IMR-90 (cell line): Measurements from ENCODE around the gene PPL. TPM values are rescaled to one million over a fixed set of nuclear protein-coding genes. Genes with fewer than 3 reads are reported as not detected.

Experiments
- ATAC-seq: fragments of 200-7000 bp; cut with Tn5 transposase; 2 replicates; pipeline ENCODE4 v1.9.1; 2020; ENCODE audit warnings: low read depth, mild to moderate bottlenecking, moderate library complexity
- BruUV-seq: library from RNA; stranded (reverse); fragments of 400-500 nt; replicated peaks from 2 replicates; lab custom pipeline; 2021; lab: Mats Ljungman, UMichigan
- CTCF ChIA-PET: fragments of 300-600 bp; formaldehyde crosslinking; extraction: SDS; loops from one replicate; lab custom pipeline; 2021; ENCODE audit warnings: antibody characterized with exemption; lab: Yijun Ruan, JAX
- POLR2A ChIA-PET: fragments of 300-600 bp; sonication (Branson Sonifier 250); formaldehyde crosslinking; loops from one replicate; lab custom pipeline; 2022; ENCODE audit warnings: antibody characterized with exemption; ENCODE audit not compliant: unreplicated experiment; lab: Charles Lee
- DNase-seq: peaks from one replicate; pipeline ENCODE4 v3.0.0; 2013
- H2AFZ ChIP-seq: replicated peaks from 2 replicates; pipeline ENCODE3; 2013; ENCODE audit warnings: low read length, mild to moderate bottlenecking; ENCODE audit not compliant: poor library complexity
- H2AK5ac ChIP-seq: 2 replicates; pipeline ENCODE4 v1.6.1; 2013; ENCODE audit warnings: low read depth, low read length, inconsistent platforms
- H2AK9ac ChIP-seq: replicated peaks from 2 replicates; pipeline ENCODE3; 2013; ENCODE audit warnings: mild to moderate bottlenecking, low read depth, low read length, moderate library complexity; ENCODE audit not compliant: poor library complexity
- H2BK120ac ChIP-seq: 2 replicates; pipeline ENCODE4 v1.6.1; 2013; ENCODE audit warnings: low read depth, low read length, inconsistent platforms
- H2BK15ac ChIP-seq: 3 replicates; pipeline ENCODE4 v1.6.1; 2013; ENCODE audit warnings: low read depth, low read length, inconsistent platforms
- H2BK20ac ChIP-seq: 2 replicates; pipeline ENCODE4 v1.6.1; 2013; ENCODE audit warnings: low read depth, mild to moderate bottlenecking, inconsistent platforms, low read length, moderate library complexity
- H2BK5ac ChIP-seq: 2 replicates; pipeline ENCODE4 v1.6.1; 2013; ENCODE audit warnings: mild to moderate bottlenecking, low read depth, low read length, inconsistent platforms; ENCODE audit not compliant: poor library complexity, severe bottlenecking
- H3K14ac ChIP-seq: replicated peaks from 2 replicates; pipeline ENCODE4 v1.6.1; 2013; ENCODE audit warnings: low read depth, low read length, inconsistent platforms
- H3K18ac ChIP-seq: 2 replicates; pipeline ENCODE4 v1.6.1; 2013; ENCODE audit warnings: low read depth, low read length, control low read depth
- H3K23ac ChIP-seq: 2 replicates; pipeline ENCODE4 v1.6.1; 2013; ENCODE audit warnings: low read depth, low read length, inconsistent platforms
- H3K27ac ChIP-seq: 2 replicates; pipeline ENCODE4 v1.5.1; 2013; ENCODE audit warnings: mild to moderate bottlenecking, control low read depth, low read length; ENCODE audit not compliant: insufficient read depth
- H3K27me3 ChIP-seq: 2 replicates; pipeline ENCODE4 v1.6.1; 2013; ENCODE audit warnings: low read length; ENCODE audit not compliant: control insufficient read depth, insufficient read depth
- H3K36me3 ChIP-seq: 2 replicates; pipeline ENCODE4 v1.6.1; 2013; ENCODE audit warnings: low read length, mixed read lengths; ENCODE audit not compliant: control insufficient read depth, insufficient read depth
- H3K4ac ChIP-seq: 2 replicates; pipeline ENCODE4 v1.6.1; 2013; ENCODE audit warnings: low read depth, low read length, inconsistent platforms
- H3K4me1 ChIP-seq: 2 replicates; pipeline ENCODE4 v1.6.1; 2013; ENCODE audit warnings: low read length, mixed read lengths; ENCODE audit not compliant: control insufficient read depth, insufficient read depth
- H3K4me2 ChIP-seq: 2 replicates; pipeline ENCODE4 v1.6.1; 2013; ENCODE audit warnings: low read depth, mild to moderate bottlenecking, control low read depth, low read length, moderate library complexity
- H3K4me3 ChIP-seq: 2 replicates; pipeline ENCODE4 v1.5.1; 2013; ENCODE audit warnings: low read depth, mild to moderate bottlenecking, control low read depth, low read length, moderate library complexity; ENCODE audit not compliant: insufficient read depth
- H3K56ac ChIP-seq: 2 replicates; pipeline ENCODE4 v1.6.1; 2013; ENCODE audit warnings: low read length, inconsistent platforms; ENCODE audit not compliant: insufficient read depth; ENCODE audit errors: extremely low read depth
- H3K79me1 ChIP-seq, 2 experiments: 2 replicates each; pipeline ENCODE4 v1.6.1; 2013; ENCODE audit warnings: low read length in 2 of 2, inconsistent platforms in 1 of 2, low read depth in 1 of 2
- H3K9ac ChIP-seq: 2 replicates; pipeline ENCODE4 v1.6.1; 2013; ENCODE audit warnings: low read depth, low read length, control low read depth
- H3K9me1 ChIP-seq: 2 replicates; pipeline ENCODE4 v1.6.1; 2013; ENCODE audit warnings: low read length, inconsistent platforms; ENCODE audit not compliant: insufficient read depth
- H3K9me3 ChIP-seq: 2 replicates; pipeline ENCODE4 v1.6.1; 2013; ENCODE audit warnings: low read length; ENCODE audit not compliant: control insufficient read depth, insufficient read depth
- H4K20me1 ChIP-seq: 2 replicates; pipeline ENCODE4 v1.6.1; 2013; ENCODE audit warnings: low read length, inconsistent platforms; ENCODE audit not compliant: insufficient read depth
- H4K5ac ChIP-seq: 2 replicates; pipeline ENCODE4 v1.6.1; 2013; ENCODE audit warnings: mild to moderate bottlenecking, low read depth, low read length, control low read depth
- H4K8ac ChIP-seq, 2 experiments: 2 replicates each; pipeline ENCODE4 v1.6.1; 2013; ENCODE audit warnings: low read depth in 2 of 2, low read length in 2 of 2, control low read depth in 1 of 2, inconsistent platforms in 1 of 2
- H4K91ac ChIP-seq: 2 replicates; pipeline ENCODE4 v1.6.1; 2013; ENCODE audit warnings: low read depth, low read length, inconsistent platforms; ENCODE audit not compliant: insufficient read depth
- BHLHE40 ChIP-seq: fragments of 150-350 bp; IDR thresholded peaks from 2 replicates; pipeline ENCODE4 v1.6.1; 2016; ENCODE audit warnings: mild to moderate bottlenecking, low read depth, low read length
- CEBPB ChIP-seq: IDR thresholded peaks from 2 replicates; pipeline ENCODE4 v1.6.1; 2012; ENCODE audit warnings: low read depth, low read length, improper control_type of control experiment
- ELK1 ChIP-seq: fragments of 150-350 bp; IDR thresholded peaks from 2 replicates; pipeline ENCODE4 v1.6.1; 2016; ENCODE audit warnings: low read depth, mild to moderate bottlenecking, low read length, moderate library complexity, borderline replicate concordance
- MAFK ChIP-seq: IDR thresholded peaks from 2 replicates; pipeline ENCODE4 v1.6.1; 2012; ENCODE audit warnings: low read depth, low read length, improper control_type of control experiment
- MAZ ChIP-seq: IDR thresholded peaks from 2 replicates; pipeline ENCODE4 v1.6.1; 2012; ENCODE audit warnings: low read depth, mild to moderate bottlenecking, low read length, improper control_type of control experiment, moderate library complexity, borderline replicate concordance
- NFE2L2 ChIP-seq: fragments of 150-350 bp; IDR thresholded peaks from 2 replicates; pipeline ENCODE4 v1.6.1; 2016; ENCODE audit warnings: low read depth, mild to moderate bottlenecking, low read length
- WGBS, 2 experiments: methylation state at CpG; one replicate each; pipeline versions ENCODE4 v1.1.5 to v1.1.7; 2013; ENCODE audit warnings: missing lambda C conversion rate in 2 of 2; ENCODE audit not compliant: insufficient read length in 1 of 2; ENCODE audit errors: extremely low coverage in 2 of 2; 5-methylcytosine and 5-hydroxymethylcytosine counted together
- dilution Hi-C: fragments of 300-500 bp; cut with HindIII; formaldehyde crosslinking; loops from one replicate; pipeline ENCODE4 v1.14.3; 2018; ENCODE audit warnings: low sequenced_read_pairs; ENCODE audit not compliant: unreplicated experiment
- in situ Hi-C: fragments of 300-500 bp; cut with MboI; formaldehyde crosslinking; loops from 3 replicates; pipeline ENCODE4 v1.14.3; 2019; ENCODE audit warnings: low sequenced_read_pairs, inconsistent platforms, mixed read lengths
- intact Hi-C: fragments of 100-400 bp; cut with micrococcal nuclease; formaldehyde crosslinking; loops from 2 replicates; pipeline ENCODE4 v1.10.0; 2022
- polyA plus RNA-seq, 3 experiments: library from polyadenylated mRNA; depleted of rRNA; stranded (reverse); fragments of >200 nt; gene quantifications; 2 replicates each; pipeline ENCODE4 v1.2.3, GENCODE V29; 2012; ENCODE audit warnings: low replicate concordance in 1 of 3
- total RNA-seq: library from RNA; depleted of rRNA; stranded (reverse); fragments of >200 nt; gene quantifications from 2 replicates; pipeline ENCODE4 v1.2.3, GENCODE V29; 2012
- TF ChIP-seq, protein P1 (sequence below): conservative IDR thresholded peaks from 2 replicates; pipeline ENCODE4 v1.5.1; 2012; ENCODE audit warnings: mild to moderate bottlenecking, low read depth, low read length, improper control_type of control experiment
- TF ChIP-seq, protein P2 (sequence below): fragments of 150-350 bp; IDR thresholded peaks from 2 replicates; pipeline ENCODE4 v1.6.1; 2017; ENCODE audit warnings: mild to moderate bottlenecking, antibody characterized with exemption, low read length, low read depth

PPL gene
- total and polyA plus RNA-seq, 2 of the 4 experiments (the other 2 are of a cell fraction), result 0.34 to 0.36 TPM

DNA sequence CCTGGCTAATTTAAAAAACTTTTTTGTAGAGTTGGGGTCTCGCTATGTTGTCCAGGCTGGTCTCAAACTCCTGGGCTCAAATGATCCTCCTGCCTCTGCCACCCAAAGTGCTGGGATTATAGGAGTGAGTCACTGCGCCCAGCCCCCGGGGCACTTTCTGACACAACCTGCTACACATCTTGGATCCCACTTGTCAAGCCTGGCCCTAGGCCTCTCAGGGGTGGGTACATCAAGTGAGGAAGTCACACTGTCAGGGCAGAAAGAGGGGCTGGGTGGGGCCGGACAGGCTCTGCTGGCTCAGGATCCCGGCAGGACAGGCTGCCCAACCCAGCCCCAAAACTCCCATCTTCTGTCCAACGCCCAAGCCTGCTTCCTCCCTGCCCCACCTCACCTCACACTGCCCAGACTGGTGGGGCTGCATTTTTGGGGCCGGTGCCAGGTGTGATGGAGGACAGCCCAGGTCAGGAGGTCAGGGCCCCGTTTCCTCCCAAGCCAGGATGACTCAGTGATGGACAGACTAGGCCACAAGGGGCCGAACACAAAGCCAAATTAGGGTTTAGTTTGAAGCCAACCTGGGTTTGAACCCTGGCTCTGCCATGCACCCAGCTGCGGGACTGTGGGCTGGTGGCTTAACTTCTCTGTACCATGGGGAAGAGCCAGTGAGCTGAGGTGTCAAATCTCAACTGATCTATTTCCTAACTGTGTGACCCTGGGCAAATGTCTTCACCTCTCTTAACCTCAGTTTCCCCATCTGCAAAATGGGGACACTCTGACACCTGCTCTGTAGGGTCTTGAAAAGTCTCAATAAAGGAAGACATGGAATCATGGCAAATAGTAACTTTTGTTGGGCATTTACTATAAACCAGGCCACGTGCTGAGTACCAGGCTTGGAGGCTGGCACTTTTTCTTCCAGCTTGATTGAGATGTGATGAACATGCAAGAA, 8.9 kb upstream of the PPL start:
- ChIA-PET POLR2A (no interaction called here), CTCF (no interaction called here)
- H4K5ac ChIP-seq, result no peak overlapping the region
- peak overlapping the region; percentile 60 for H2AFZ ChIP-seq
- peaks cover 29% of the 10 kb centered on the region for H3K4me1 ChIP-seq
- H3K14ac ChIP-seq, result no peak overlapping the region
- dilution Hi-C loops, result no loop called here
- WGBS, 2 experiments, result 63% methylated on average over 2 of the region's 11 CpGs; no CpG with 5 or more reads in 1 of the 2 experiments
- peak overlapping the region; percentile 6 to 16; a peak in 1 of 4 replicates for H4K8ac ChIP-seq
- peaks cover 22% of the 10 kb centered on the region; the same call in 1 of the 2 replicates for H3K9me1 ChIP-seq
- in situ Hi-C loops, result loop anchor here (10.0 kb wide), 1 partner anchor 61 kb away; no protein-coding TSS in a partner anchor
- H3K36me3 ChIP-seq, result no peaks in the 10 kb centered on the region
- no peak overlapping the region for H3K4me2 ChIP-seq
- DNase-seq (no peak), ATAC-seq (no peak)
- 0 out of 2 replicates have a peak, but pooled peaks cover 3% of the 10 kb centered on the region for H4K20me1 ChIP-seq
- H3K4ac ChIP-seq, result peak overlapping the region; percentile 74
- no peak overlapping the region for H3K4me3 ChIP-seq
- H2BK5ac ChIP-seq, result peak overlapping the region; percentile 53
- H3K9ac ChIP-seq, result no peak overlapping the region
- no peak overlapping the region for H3K56ac ChIP-seq
- H3K27me3 ChIP-seq, result no peaks in the 10 kb centered on the region
- H3K9me3 ChIP-seq, result no peaks in the 10 kb centered on the region
- H2BK120ac ChIP-seq, result peak overlapping the region; percentile 88
- peak overlapping the region; percentile 87 for H2AK5ac ChIP-seq
- peak overlapping the region; percentile 2 for H3K27ac ChIP-seq
- peak overlapping the region; percentile 93 for H2BK20ac ChIP-seq
- no peak overlapping the region for H3K18ac ChIP-seq
- peak overlapping the region; percentile 59 for H2BK15ac ChIP-seq
- H2AK9ac ChIP-seq, result peak overlapping the region; percentile 89
- H3K23ac ChIP-seq, result no peak overlapping the region
- H3K79me1 ChIP-seq, result no peaks in the 10 kb centered on the region
- H4K91ac ChIP-seq, result peak overlapping the region; percentile 76
- TF ChIP-seq, protein P1, sequence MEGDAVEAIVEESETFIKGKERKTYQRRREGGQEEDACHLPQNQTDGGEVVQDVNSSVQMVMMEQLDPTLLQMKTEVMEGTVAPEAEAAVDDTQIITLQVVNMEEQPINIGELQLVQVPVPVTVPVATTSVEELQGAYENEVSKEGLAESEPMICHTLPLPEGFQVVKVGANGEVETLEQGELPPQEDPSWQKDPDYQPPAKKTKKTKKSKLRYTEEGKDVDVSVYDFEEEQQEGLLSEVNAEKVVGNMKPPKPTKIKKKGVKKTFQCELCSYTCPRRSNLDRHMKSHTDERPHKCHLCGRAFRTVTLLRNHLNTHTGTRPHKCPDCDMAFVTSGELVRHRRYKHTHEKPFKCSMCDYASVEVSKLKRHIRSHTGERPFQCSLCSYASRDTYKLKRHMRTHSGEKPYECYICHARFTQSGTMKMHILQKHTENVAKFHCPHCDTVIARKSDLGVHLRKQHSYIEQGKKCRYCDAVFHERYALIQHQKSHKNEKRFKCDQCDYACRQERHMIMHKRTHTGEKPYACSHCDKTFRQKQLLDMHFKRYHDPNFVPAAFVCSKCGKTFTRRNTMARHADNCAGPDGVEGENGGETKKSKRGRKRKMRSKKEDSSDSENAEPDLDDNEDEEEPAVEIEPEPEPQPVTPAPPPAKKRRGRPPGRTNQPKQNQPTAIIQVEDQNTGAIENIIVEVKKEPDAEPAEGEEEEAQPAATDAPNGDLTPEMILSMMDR, result no peak
- TF ChIP-seq ELK1 (no peak), NFE2L2 (no peak), CEBPB (no peak), MAFK (no peak), MAZ (no peak), BHLHE40 (no peak)
- TF ChIP-seq, protein P2, sequence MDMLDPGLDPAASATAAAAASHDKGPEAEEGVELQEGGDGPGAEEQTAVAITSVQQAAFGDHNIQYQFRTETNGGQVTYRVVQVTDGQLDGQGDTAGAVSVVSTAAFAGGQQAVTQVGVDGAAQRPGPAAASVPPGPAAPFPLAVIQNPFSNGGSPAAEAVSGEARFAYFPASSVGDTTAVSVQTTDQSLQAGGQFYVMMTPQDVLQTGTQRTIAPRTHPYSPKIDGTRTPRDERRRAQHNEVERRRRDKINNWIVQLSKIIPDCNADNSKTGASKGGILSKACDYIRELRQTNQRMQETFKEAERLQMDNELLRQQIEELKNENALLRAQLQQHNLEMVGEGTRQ, result no peak
- intact Hi-C loops, result loop anchor here (2.0 kb wide), 2 partner anchors 53 to 177 kb away; no protein-coding TSS in a partner anchor
- no TSS peak for BruUV-seq
